Left ventricle myocardium superior (tissue), 1 donor: ENCODE results near the gene PTPRG. TPM values are rescaled to one million over a fixed set of nuclear protein-coding genes. Genes with fewer than 3 reads are reported as not detected.

ENCODE experiments used
- ATAC-seq: fragments of 200-7000 bp; cut with Tn5 transposase; one replicate; pipeline ENCODE4 v1.9.1; 2020; ENCODE audit warnings: mild to moderate bottlenecking, moderate library complexity
- DNase-seq: peaks from one replicate; pipeline ENCODE4 v3.0.0-alpha.2; 2020
- intact Hi-C: fragments of 100-400 bp; cut with micrococcal nuclease; formaldehyde crosslinking; loops from one replicate; pipeline ENCODE4 v1.11.0; 2022
- total RNA-seq: library from RNA; stranded (reverse); fragmentation: NEBNext Ultra II Directional; extraction: Animal tissue kit (Norgen Biotek cat#: 25700); gene quantifications from one replicate; pipeline ENCODE4 v1.2.1, GENCODE V29; 2021
- donor health status: DM: no; HTN: yes; CAD: no; lungs with severe emphysema.

Gene PTPRG
- total RNA-seq, 1 donor from 2014 or later = 30.4 TPM

GRCh38 chr3:62110443-62111225, 549.3 kb downstream of the PTPRG start:
- ATAC-seq (no peak), DNase-seq (no peak)
- intact Hi-C loops = no loop called here

- ATAC-seq (no peak), DNase-seq (no peak)
- intact Hi-C loops = no loop called here
Measured at GRCh38 chr3:62113092-62113491, 551.7 kb downstream of the PTPRG start.

GRCh38 chr3:62114763-62115162, 553.4 kb downstream of the PTPRG start:
- no peak for DNase-seq
- intact Hi-C loops = no loop called here
- no peak for ATAC-seq

- no peak for DNase-seq
- intact Hi-C loops = no loop called here
- peak; percentile 70 for ATAC-seq
Measured at GRCh38 chr3:62117903-62118548, 556.7 kb downstream of the PTPRG start.

- DNase-seq (no peak), ATAC-seq (no peak)
- intact Hi-C loops = no loop called here
Measured at GRCh38 chr3:62119139-62119538, 557.8 kb downstream of the PTPRG start.

GRCh38 chr3:62122819-62123218, 561.4 kb downstream of the PTPRG start:
- intact Hi-C loops = no loop called here
- ATAC-seq (peak; percentile 81), DNase-seq (no peak)

- intact Hi-C loops = no loop called here
- no peak for DNase-seq
- no peak for ATAC-seq
Measured at GRCh38 chr3:62125380-62125779, 564.0 kb downstream of the PTPRG start.

GRCh38 chr3:62127116-62127515, 565.7 kb downstream of the PTPRG start:
- intact Hi-C loops = no loop called here
- DNase-seq (no peak), ATAC-seq (no peak)

GRCh38 chr3:62128051-62128450, 566.7 kb downstream of the PTPRG start:
- no peak for ATAC-seq
- DNase-seq = no peak
- intact Hi-C loops = no loop called here

GRCh38 chr3:62128681-62129080, 567.3 kb downstream of the PTPRG start:
- no peak for DNase-seq

GRCh38 chr3:62131050-62131449, 569.7 kb downstream of the PTPRG start:
- no peak for DNase-seq
- intact Hi-C loops = loop anchor here (5.0 kb wide), 1 partner anchor 274 kb away; no protein-coding TSS in a partner anchor
- no peak for ATAC-seq

More at GRCh38 chr3:62128681-62129080, 567.3 kb downstream of the PTPRG start:
- intact Hi-C loops = no loop called here
- ATAC-seq = no peak

GRCh38 chr3:62131620-62132019, 570.2 kb downstream of the PTPRG start:
- intact Hi-C loops = loop anchor here (5.0 kb wide), 1 partner anchor 274 kb away; no protein-coding TSS in a partner anchor
- DNase-seq = no peak
- ATAC-seq = no peak

GRCh38 chr3:62132027-62132602, 570.7 kb downstream of the PTPRG start:
- DNase-seq (no peak), ATAC-seq (no peak)
- intact Hi-C loops = loop anchor here (5.0 kb wide), 1 partner anchor 275 kb away; no protein-coding TSS in a partner anchor

GRCh38 chr3:62133015-62133414, 571.6 kb downstream of the PTPRG start:
- DNase-seq (no peak), ATAC-seq (no peak)
- intact Hi-C loops = loop anchor here (5.0 kb wide), 1 partner anchor 276 kb away; no protein-coding TSS in a partner anchor

GRCh38 chr3:62134061-62134496, 572.7 kb downstream of the PTPRG start:
- DNase-seq (peak; percentile 74), ATAC-seq (peak; percentile 87)
- intact Hi-C loops = loop anchor here (5.0 kb wide), 1 partner anchor 277 kb away; no protein-coding TSS in a partner anchor

- DNase-seq = no peak
- ATAC-seq = no peak
- intact Hi-C loops = no loop called here
Measured at GRCh38 chr3:62135741-62136140, 574.4 kb downstream of the PTPRG start.

- intact Hi-C loops = no loop called here
- ATAC-seq = no peak
- no peak for DNase-seq
Measured at GRCh38 chr3:62139957-62140356, 578.6 kb downstream of the PTPRG start.

GRCh38 chr3:62142331-62143085, 581.1 kb downstream of the PTPRG start:
- intact Hi-C loops = no loop called here
- no peak for DNase-seq
- ATAC-seq = no peak

GRCh38 chr3:62143843-62144450, 582.6 kb downstream of the PTPRG start:
- intact Hi-C loops = no loop called here
- DNase-seq = no peak
- ATAC-seq = no peak
